NCI-H526 treated with DMSO at 0.1 percent for 48 hours (cell line): Measurements from ENCODE around the gene PTPRN2.
"Not testable (repeated sequence)": the region's sequence is repeated elsewhere in the genome, so short reads cannot be mapped to it uniquely, and the experiment has no call there.

ENCODE experiments used
- DNase-seq: peaks from one replicate; lab custom pipeline; 2025; lab: John Stamatoyannopoulos, UW

PTPRN2 gene

GRCh38 chr7:158264881-158265742, 322.5 kb downstream of the PTPRN2 start:
- no peak for DNase-seq

- no peak for DNase-seq
These were observed 323.5 kb downstream of the PTPRN2 start for GRCh38 chr7:158263964-158264748.

GRCh38 chr7:158263110-158263963, 324.3 kb downstream of the PTPRN2 start:
- DNase-seq: no peak

GRCh38 chr7:158262284-158263109, 325.1 kb downstream of the PTPRN2 start:
- DNase-seq: no peak

GRCh38 chr7:158261362-158262235, 326.0 kb downstream of the PTPRN2 start:
- DNase-seq: no peak

- DNase-seq: no peak
These were observed 326.9 kb downstream of the PTPRN2 start for GRCh38 chr7:158260567-158261361.

GRCh38 chr7:158259671-158260418, 327.8 kb downstream of the PTPRN2 start:
- no peak for DNase-seq

- DNase-seq: no peak
These were observed 328.5 kb downstream of the PTPRN2 start for GRCh38 chr7:158259141-158259540.

- DNase-seq: no peak
These were observed 329.1 kb downstream of the PTPRN2 start for GRCh38 chr7:158258411-158259130.

- DNase-seq: no peak
These were observed 329.9 kb downstream of the PTPRN2 start for GRCh38 chr7:158257516-158258410.

GRCh38 chr7:158257001-158257400, 330.6 kb downstream of the PTPRN2 start:
- DNase-seq: no peak

GRCh38 chr7:158256091-158256816, 331.4 kb downstream of the PTPRN2 start:
- DNase-seq: no peak

- no peak for DNase-seq
These were observed 332.1 kb downstream of the PTPRN2 start for GRCh38 chr7:158255558-158255957.

- no peak for DNase-seq
These were observed 332.5 kb downstream of the PTPRN2 start for GRCh38 chr7:158255156-158255555.

- DNase-seq: not testable (repeated sequence)
These were observed 334.0 kb downstream of the PTPRN2 start for GRCh38 chr7:158253670-158254045.
